ENCODE data around the gene OR52M1.
"Not testable (repeated sequence)": the region's sequence is repeated elsewhere in the genome, so short reads cannot be mapped to it uniquely, and the experiment has no call there.

OR52M1 gene, protein sequence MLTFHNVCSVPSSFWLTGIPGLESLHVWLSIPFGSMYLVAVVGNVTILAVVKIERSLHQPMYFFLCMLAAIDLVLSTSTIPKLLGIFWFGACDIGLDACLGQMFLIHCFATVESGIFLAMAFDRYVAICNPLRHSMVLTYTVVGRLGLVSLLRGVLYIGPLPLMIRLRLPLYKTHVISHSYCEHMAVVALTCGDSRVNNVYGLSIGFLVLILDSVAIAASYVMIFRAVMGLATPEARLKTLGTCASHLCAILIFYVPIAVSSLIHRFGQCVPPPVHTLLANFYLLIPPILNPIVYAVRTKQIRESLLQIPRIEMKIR

DNA sequence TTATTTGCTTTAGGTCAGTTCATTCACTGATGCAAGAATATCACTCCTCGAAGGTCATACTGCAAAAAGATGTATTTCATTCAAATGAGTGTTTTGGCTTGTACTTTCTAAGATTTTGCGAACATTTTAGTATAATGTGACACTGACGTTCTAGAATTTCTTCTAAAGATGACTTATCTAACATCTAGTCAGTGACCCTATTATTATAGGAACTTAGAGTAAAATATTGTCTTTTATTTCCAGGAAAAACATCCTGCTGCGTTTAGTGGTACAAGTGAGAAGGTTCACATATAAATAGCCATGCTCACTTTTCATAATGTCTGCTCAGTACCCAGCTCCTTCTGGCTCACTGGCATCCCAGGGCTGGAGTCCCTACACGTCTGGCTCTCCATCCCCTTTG, at the start of gene OR52M1:
Gene OR52M1 (plus strand): TSS at position 301 of the 400 bp plus-strand sequence. CDS start 0 bp downstream, at position 301.
- no peak for DNase-seq

DNA sequence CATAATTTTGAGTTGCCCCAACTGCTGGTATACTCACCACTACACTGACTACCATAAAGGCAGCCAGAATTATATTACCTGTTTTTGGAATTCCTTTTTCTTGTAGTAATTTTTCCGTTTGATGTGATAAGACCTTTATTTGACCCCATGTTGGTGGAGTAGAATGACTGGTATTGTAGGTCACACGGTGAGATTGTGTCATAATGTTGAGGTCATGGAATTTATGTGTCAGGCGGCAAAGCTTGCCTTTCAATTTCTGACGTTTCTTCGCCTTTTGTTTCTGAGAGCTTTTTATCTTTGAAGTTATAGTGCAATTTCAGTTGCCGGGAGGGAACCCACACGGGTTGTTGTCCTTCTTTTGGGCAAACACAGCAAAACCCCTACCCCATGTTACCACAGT, 49.5 kb upstream of the OR52M1 start:
- DNase-seq: no peak

DNA sequence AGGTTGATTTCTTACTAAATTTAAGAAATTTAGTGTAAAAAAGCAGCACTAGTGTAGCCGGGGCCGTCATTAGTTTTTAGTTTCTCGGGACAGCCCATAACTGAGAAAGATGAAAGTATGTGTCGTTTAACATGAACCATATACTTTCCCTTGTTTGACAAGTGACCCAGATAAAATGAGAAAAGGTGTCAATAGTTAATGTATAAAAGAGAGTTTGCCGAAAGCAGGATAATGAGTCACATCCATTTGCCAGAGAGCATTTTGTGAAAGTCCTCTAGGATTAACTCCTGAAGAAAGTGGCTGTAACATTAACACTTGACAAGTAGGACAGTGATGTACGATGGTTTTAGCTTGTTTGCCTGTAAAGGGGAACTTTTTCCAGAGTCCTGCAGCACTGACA, 49.0 kb upstream of the OR52M1 start:
- no peak for DNase-seq

DNA sequence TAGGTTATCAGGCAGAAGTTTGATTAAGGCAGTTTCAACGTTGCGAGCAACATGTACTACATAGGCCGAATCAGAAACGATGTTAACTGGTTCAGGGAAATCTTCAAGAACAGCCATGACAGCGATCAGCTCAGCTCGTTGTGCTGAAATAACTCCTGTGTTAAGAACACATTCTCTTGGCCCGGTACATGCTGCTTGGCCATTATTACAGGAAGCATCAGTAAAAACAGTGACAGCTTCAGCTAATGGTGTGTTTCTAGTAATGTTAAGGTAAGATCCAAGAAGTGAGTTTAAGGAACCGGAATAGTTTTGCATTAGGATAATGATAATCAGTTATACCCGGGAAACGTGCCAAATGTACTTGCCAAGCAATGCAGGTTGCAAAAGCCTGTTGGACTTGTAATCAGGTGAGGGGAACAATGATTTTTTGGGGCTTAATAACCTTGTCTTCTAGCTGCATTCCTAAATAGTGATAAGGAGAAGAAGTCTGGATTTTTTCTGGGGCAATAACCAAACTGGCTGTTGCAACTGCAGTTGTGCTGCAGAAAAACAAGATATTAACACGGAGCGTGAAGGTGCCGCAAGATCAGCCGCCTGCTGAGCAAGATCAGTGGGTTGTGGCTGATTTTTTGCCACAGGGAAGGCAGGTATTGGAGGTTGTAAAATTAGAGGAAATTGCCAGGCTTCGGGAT, 48.3 kb upstream of the OR52M1 start:
- DNase-seq: no peak

DNA sequence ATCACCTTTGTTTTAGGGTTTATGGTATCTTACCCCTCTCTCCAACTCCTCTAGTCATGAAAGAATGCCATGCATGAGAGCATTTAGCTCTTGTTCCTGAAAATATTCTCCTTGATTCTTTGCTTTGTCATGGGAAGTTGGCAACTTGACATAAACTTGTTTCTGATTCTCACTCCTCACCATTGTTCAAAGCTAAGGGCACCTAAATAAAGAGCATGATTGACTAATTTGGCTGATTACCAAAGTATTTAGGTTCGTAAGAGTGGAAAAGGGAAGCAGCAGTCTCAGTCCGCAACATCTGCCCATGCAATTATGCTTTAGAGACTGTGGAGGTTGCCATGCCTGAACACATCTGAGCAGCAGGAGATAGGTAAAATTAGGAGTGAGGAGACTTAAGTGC, 36.1 kb upstream of the OR52M1 start:
- no peak for DNase-seq

DNA sequence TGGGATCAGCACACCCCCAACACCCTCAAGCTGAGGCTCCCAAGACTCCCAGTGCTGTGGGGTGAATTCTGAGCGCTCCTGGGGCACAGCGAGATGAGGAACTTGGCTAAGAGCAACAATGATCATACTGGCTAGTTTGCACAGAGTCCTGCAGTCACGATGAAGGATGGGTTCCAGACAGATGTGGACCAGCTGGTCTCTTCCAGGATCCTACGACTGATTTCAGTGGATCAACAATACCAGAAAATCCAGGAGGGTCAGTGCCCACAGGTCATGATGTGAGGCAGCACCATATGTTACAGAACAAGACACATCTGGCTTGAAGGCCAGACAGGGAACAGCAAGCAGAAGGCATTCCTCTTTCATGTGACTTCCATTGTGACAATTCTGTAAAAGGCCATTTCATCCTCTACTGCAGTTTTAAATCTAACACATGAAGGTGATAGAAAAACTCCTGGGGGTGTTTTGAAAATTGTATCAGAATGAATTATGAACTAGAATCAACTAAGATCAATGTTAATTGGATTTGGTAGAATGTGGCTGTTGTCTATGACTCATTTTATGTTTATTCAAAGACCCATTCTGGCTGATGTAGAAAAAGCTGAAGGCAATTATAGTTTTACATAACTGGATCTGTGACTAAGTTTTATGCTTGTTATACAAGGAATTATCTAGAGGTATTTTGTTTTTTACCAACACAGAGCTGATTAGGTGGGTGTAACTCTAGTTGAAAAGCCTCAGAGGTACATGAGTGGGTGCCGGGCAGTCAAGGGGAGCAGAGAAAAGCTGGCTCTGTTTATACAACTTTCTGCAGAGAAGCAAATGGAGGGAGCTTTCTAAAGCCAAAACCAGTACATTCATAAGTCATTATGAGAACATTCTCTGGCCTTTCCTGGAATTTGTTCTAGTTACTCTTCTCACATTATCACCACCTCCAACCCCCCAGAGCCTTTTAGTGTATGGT, 33.4 kb upstream of the OR52M1 start:
- DNase-seq: no peak

DNA sequence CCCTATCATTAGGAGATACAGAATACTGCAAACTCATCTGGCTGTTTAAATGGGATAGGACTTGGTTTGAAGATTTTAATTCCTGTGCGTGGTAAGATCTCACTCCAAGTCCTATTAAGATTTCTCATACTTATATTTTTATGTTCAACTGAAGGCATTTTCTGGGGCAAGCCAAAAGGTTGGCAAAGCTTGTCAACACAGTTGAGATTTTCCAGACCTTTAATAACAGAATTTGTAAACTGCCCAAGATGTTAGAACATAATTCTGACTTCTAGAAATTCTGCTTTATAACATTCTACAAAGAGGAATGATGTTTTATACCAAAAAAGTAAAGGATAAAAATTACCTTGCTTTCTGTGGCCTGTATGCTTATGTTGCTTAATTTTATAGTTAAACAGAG, 30.8 kb upstream of the OR52M1 start:
- no peak for DNase-seq

DNA sequence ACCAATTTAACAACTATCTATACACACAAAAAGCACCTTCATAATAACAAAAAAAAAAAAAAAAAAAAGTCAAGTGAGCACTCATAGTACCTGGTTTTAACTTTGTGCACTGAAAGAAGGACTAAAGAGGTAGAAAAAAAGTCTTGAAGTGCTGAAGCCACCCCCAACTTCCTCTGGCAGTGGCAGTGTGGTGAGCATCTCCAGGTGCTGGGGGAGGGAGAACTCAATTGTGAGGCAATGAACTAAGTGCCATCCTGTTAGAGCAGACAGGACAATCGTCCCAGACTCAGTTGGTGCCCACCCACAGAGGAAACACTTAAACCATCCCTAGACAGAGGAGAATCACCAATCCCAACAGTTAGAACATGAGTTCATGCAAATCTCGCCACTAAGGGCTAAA, 22.7 kb upstream of the OR52M1 start:
- DNase-seq: no peak

DNA sequence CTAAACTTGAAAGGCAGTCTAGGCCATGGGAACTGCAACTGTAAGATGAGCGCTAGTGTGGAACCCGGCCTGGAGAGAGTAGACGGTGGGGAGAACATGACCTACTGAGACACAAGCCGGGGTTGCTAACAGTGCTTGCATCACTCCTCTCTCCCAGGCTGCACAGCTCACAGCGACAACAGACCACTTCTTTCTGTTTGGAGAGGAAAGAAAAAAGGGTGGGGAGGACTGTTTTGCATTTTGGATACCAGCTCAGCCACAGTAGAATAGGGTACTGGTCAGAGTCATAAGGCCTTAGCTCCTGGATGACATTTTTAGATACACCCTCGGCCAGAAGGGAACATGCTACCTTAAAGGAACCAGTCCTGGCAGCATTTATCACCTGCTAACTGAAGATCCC, 22.2 kb upstream of the OR52M1 start:
- no peak for DNase-seq

DNA sequence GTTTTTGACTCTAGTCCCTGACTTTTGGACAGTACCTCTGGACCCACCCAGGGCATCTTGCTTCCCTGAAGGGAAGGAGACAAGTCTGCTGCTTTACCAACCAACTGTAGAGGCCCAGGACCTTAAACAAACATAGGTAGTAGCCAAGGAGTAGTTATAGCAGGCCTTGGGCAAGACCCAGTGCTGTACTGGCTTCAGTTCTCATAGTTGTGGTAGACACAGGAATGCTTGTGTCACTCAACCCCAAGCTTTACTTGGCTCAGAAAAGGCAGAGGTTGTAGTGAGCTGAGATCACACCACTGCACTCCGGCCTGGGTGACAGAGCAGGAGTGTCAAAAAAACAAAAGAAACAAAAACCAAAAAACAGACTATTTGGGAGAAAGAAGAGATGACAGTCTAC, 21.3 kb upstream of the OR52M1 start:
- DNase-seq: no peak

DNA sequence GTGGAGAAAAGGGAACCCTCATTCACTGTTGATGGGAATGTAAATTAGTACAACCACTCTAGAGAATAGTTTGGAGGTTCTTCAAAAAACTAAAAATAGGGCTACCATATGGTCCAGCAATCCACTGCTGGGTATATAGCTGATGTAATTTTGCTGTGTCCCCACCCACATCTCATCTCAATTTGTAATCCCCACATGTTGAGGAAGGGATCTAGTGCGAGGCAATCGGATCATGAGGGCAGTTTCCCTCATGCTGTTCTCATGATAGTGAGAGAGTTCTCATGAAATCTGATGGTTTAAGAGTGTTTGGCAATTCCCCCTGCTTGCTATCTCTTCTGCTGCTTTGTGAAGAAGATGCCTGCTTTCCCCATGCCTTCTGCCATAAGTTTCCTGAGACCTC, 17.1 kb upstream of the OR52M1 start:
- DNase-seq: no peak

DNA sequence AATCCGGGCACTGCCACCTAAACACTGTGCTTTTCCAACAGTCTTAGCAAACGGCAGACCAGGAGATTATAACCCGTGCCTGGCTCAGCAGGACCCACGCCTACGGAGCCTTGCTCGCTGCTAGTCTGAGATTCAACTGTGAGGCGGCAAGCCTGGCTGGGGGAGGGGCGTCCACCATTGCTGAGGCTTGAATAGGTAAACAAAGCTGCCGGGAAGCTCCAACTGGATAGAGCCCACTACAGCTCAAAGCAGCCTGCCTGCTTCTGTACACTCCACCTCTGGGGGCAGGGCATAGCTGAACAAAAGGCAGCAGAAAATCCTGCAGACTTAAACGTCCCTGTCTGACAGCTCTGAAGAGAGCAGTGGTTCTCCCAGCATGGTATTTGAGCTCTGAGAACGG, 13.3 kb upstream of the OR52M1 start:
- DNase-seq: not testable (repeated sequence)

DNA sequence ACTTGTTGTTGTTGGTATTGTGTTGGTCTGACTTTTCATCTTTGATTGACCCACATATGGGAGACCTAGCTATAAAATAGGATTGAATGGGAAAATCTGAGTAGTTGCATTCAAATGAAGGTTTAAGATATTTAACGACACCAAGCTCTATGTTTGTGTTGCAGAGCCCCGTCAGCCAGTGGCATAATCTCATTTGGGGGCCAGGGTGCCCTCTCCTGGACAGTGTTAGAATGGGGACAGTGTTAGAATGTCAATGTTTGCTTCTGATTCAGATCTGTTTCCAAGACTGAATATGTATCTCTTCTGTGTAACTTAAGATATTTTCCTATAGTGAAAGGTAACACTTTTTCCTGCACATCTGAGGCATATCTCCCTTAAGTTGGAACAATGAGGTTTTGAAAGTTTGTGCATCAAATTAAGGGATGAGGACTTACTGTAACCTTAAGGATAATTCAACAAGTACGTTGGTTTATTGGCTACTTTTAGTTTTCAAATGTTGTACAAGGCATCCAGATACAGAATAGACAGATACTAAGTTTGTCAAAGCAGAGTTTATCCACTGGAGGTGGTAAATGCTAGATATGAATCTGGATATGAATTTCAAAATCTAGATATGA, 5.3 kb upstream of the OR52M1 start:
- peak; percentile 5 to 31 for DNase-seq

DNA sequence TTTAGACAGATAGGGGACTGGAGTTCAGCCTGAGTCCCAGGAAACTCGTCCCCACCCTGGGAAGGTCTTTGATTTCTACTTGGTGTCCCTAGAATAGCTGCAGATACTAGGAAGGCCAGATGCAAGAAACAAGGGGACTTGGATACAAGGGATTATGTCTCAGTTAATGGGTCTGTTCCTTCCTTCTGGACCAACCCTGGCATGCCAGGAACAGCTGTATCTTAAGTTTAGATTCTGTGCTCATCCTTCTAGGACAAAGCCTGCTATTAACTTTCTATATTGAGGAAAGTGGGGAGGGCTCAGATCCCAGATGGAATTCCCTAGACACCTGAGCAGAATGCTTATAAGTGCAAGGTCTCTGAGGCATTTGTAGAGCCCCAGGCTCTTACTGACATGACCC, 3.9 kb upstream of the OR52M1 start:
- no peak for DNase-seq

DNA sequence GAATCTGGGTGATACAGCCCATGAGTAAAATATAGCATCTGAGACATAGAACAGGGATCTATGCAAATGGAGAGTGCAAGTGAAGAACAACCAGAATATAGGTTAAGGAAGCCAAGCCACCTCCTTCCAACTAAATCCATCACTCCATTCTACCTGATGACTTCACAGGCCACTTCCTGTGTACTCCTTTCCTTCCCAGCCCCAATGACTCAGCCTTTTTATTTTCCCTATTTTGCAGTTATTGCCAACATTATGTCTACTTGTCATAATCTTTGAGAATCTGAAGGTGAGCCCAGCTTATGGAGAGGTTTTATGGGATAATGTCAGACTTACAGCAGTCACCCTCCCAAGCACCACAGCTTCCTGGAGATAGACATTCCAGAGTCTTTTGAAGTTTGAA, 1.4 kb upstream of the OR52M1 start:
- DNase-seq: no peak

DNA sequence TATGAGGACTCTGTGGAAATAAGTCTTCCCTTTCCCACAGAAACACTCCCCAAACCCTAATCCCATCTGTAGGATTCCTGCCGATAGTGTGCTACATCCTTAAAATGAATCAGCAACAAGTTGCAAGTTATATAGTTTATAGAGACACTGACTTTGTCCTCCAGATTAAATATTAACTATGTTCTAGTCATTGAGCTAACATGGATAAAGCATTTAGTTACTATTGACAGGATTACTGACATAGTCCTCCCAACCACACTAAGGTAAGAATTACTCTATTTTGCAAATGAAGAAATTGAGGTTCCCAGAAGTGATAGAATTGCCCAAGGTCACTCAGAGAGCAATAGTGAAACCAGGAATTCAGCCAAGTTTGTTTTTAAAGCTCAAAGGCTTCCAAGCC, 1.9 kb downstream of the OR52M1 start:
- DNase-seq: no peak

DNA sequence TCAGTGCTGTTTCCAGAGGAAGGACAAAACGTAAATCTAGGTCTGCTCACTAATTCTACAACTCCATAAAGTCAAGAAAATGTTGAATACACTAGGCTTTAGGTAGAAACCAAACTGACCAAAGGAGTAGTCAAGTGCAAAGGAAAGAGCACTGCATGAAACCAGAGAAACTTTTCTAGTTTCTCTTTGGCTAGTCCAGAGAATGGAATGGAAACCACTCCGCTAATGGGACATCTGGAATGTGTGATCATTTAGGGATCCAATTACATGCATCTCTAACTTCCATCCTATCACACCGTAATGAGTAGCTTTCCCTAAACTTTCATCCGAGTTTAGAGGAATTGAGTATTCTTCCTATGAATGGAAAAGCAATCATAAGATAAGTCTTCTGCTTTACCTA, 2.4 kb downstream of the OR52M1 start:
- DNase-seq: no peak

DNA sequence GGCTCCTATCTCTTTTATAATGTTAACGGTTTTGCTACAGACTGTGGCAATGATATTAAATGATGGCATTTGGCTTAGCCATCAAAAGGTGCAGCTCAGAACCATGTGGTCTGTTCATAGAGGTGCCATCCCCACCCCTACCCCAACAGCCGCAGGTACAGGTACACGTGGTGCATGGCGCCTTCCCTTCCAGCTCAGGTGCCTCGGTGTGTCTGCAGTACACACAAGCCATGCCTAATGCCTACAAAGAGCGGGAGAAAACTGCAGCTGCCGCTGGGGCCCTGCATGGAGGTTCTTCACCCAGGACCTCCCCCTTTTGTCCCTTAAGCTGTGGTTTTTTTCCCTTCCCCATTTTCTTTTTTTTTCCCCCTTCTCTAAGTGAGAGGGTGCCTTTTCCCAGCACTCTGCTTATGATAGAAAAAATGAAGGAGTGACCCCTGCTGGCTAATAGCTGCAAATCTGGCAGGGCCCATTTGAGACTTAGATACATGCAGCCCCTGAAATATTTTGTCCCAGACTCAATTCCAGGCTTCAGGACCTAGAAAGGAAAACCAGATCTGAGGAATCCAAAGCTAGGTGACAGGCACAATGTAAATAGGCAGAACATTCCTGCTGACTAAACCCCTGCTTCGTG, 6.5 kb downstream of the OR52M1 start:
- no peak for DNase-seq

DNA sequence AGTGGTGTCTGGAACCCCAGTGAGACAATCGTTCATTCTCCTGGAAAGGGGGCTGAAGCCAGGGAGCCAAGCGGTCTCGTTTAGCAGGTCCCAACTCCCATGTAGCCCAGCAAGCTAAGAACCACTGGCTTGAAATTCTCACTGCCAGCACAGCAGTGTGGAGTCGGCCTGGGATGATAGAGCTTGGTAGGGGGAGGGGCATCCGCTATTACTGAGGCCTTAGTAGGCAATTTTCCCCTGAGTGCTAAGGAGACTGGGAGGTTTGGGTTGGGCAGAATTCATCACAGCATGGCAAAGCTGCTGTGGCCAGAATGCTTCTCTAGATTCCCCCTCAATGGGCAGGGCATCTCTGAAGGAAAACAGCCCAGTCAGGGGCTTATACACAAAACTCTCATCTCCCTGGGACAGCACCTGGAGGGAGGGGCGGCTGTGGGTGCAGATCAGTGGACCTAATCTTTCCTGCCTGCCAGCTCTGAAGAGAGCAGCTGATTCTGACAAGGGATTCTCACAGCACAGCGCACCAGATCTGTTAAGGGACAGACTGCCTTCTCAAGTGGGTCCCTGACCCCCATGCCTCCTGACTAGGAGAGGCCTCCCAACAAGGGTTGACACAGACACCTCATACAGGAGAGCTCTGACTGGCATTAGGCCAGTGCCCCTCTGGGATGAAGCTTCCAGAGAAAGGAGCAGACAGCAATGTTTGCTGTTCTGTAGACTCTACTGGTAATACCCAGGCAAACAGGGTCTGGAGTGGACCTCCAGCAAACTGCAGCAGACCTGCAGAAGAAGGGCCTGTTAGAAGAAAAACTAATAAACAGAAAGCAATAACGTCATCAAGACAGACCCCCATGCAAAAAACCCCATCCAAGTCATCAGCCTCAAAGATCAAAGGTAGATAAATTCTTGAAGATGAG, 14.8 kb downstream of the OR52M1 start:
- DNase-seq: no peak

DNA sequence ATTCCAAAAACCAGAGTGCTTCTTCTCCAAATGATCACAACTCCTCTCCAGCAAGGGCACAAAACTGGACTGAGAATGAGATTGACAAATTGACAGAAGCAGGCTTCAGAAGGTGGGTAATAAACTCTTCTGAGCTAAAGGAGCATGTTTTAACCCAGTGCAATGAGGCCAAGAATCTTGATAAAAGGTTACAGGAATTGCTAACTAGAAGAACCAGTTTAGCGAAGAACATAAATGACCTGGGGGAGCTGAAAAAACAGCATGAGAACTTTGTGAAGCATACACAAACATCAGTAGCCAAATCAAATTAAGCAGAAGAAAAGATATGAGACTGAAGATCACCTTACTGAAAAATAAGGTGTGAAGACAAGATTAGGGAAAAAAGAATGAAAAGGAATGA, 15.5 kb downstream of the OR52M1 start:
- no peak for DNase-seq

DNA sequence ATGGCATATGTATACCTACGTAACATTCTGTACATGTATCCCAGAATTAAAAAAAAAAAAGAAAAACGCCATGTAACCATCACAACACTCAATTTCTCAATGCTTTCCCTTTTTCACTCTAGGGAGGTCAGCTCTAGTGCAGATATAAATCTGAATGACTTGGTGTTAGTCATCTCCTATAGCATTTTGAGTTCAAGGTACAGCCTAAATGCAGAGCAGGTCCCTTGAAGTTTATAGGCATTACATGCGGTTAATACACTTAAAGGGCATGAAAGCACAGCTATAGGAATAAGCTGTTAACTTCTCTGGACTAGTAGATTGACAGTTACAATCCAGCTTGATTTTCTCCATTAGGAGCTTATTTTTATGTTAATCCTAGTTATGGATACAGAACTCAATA, 20.4 kb downstream of the OR52M1 start:
- DNase-seq: no peak

DNA sequence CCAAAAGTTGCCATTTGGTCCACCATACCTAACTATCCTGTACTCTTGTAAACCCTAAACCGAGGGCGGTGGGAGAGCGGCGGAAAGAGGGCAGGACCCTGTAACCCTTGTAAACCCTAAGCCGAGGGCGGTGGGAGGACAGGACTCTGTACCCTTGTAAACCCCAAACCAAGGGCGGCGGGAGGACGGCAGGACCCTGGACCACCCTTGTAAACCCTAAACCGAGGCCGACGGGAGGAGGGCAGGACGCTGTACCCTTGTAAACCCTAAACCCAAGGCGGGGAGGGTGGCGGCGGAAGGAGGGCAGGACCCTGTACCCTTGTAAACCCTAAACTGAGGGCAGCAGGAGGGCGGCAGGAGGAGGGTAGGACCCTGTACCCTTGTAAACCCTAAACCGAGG, 24.1 kb downstream of the OR52M1 start:
- DNase-seq: no peak
